Mammary epithelial cell (primary cell): ENCODE results near the gene PC.

Experiments
- EZH2 ChIP-seq: IDR thresholded peaks from 2 replicates; pipeline ENCODE4 v1.6.1; 2012; ENCODE audit warnings: low read length, inconsistent platforms, borderline replicate concordance
- TF ChIP-seq, protein P1 (sequence below), 2 donors: IDR thresholded peaks in 1 of 2; conservative IDR thresholded peaks in 1 of 2; 2 replicates each; pipeline ENCODE4 v1.5.1; 2011 to 2012; ENCODE audit warnings: inconsistent platforms in 2 of 2, low read length in 2 of 2, mild to moderate bottlenecking in 2 of 2, control low read depth in 1 of 2, low read depth in 1 of 2; ENCODE audit not compliant: insufficient read depth in 1 of 2; ENCODE audit errors: extremely low read depth in 1 of 2

DNA sequence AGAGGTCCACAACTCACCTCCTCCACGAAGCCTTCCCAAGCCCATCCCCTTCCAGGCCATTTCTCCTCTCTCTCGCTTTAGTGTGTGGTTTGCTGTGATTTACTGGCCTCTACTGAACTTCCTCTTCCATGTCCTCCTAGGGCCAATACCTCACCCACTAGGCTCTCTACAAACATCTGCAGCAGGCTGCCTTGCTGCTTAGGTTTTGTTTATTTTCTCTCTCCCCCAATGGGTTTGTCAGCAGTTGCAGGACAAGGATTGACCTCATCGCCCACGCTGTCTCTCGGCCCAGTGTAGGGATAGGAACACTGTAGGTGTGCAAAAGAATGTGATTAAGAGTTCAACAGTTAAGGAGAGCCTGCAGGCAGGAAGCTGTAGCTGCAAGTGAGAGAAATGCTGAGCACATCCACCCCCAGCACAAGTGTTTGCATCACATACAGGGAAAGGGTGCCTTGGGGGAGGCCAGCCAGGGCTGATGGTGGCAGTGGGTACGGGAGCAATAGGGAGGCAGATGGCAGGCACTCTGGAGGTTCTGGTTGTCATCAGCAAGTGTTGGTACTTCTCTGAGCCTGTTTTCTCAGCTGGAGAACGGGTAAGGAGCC, 1.4 kb downstream of the PC start:
- TF ChIP-seq, protein P1, sequence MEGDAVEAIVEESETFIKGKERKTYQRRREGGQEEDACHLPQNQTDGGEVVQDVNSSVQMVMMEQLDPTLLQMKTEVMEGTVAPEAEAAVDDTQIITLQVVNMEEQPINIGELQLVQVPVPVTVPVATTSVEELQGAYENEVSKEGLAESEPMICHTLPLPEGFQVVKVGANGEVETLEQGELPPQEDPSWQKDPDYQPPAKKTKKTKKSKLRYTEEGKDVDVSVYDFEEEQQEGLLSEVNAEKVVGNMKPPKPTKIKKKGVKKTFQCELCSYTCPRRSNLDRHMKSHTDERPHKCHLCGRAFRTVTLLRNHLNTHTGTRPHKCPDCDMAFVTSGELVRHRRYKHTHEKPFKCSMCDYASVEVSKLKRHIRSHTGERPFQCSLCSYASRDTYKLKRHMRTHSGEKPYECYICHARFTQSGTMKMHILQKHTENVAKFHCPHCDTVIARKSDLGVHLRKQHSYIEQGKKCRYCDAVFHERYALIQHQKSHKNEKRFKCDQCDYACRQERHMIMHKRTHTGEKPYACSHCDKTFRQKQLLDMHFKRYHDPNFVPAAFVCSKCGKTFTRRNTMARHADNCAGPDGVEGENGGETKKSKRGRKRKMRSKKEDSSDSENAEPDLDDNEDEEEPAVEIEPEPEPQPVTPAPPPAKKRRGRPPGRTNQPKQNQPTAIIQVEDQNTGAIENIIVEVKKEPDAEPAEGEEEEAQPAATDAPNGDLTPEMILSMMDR (conservative IDR thresholded peaks at IDR 0.05 in 1 of 2, IDR thresholded peaks at IDR 0.05 in 1 of 2; ENCODE audit: extremely low read depth in 1 of 2, insufficient read depth in 1 of 2, low read depth in 1 of 2, low read length in 2 of 2) = peak; percentile 31 to 40
- no peak for TF ChIP-seq EZH2
